Testis (tissue), 3 donors: ENCODE results near the gene GRAMD1B. TPM values are rescaled to one million over a fixed set of nuclear protein-coding genes. Genes with fewer than 3 reads are reported as not detected.

Experiments
- DNase-seq: peaks from one replicate; pipeline ENCODE4 v3.0.0-alpha.2; 2019
- H3K27ac ChIP-seq, 2 donors: fragments of 200-600 bp; sonication (generic); one replicate each; pipeline ENCODE4 v1.5.1; 2019
- H3K27me3 ChIP-seq: fragments of 200-600 bp; sonication (generic); one replicate; pipeline ENCODE4 v1.5.1; 2019
- H3K36me3 ChIP-seq: fragments of 200-600 bp; sonication (generic); one replicate; pipeline ENCODE4 v1.5.1; 2017; ENCODE audit warnings: low read depth; ENCODE audit errors: missing control alignments
- H3K4me1 ChIP-seq: fragments of 200-600 bp; sonication (generic); one replicate; pipeline ENCODE4 v1.5.1; 2019
- H3K4me3 ChIP-seq, 2 donors: fragments of 200-600 bp; sonication (generic); one replicate each; pipeline ENCODE4 v1.5.1; 2017 to 2019
- H3K9me3 ChIP-seq: fragments of 200-600 bp; sonication (generic); one replicate; pipeline ENCODE4 v1.5.1; 2017
- POLR2A ChIP-seq: fragments of 450-650 bp; IDR thresholded peaks from one replicate; pipeline ENCODE4 v1.6.1; 2017; ENCODE audit warnings: antibody characterized with exemption, mild to moderate bottlenecking, moderate library complexity
- WGBS, 2 donors: methylation state at CpG; one replicate each; pipeline ENCODE4 v1.1.5; 2018; 5-methylcytosine and 5-hydroxymethylcytosine counted together
- intact Hi-C: fragments of 100-400 bp; cut with DNase I; formaldehyde crosslinking; loops from one replicate; pipeline ENCODE4 v1.15.1; 2023; ENCODE audit warnings: low total_unique reads
- polyA plus RNA-seq: library from polyadenylated mRNA; stranded (reverse); fragments of 350-450 nt; fragmentation: Illumina TruSeq; extraction: RNeasy Lipid Tissue Mini Kit (QIAGEN cat#74804); gene quantifications from one replicate; pipeline ENCODE4 v1.2.3, GENCODE V29; 2014; ENCODE audit warnings: low read depth, low replicate concordance; ENCODE audit not compliant: insufficient read depth
- total RNA-seq, 2 donors: library from RNA; depleted of rRNA; stranded (reverse); fragments of >200 nt; gene quantifications; one replicate each; pipeline ENCODE4 v1.2.3, GENCODE V29; 2016
- TF ChIP-seq, protein P1 (sequence below), 3 experiments: fragments of 450-650 bp in 2 of 3; fragments of 200-600 bp in 1 of 3; sonication (generic) in 1 of 3; IDR thresholded peaks; one replicate each; pipeline ENCODE4 v1.5.1; 2016 to 2019; ENCODE audit warnings: antibody characterized with exemption in 3 of 3, mild to moderate bottlenecking in 2 of 3, moderate library complexity in 1 of 3

GRAMD1B gene
- total and polyA plus RNA-seq, 3 donors from 2014 or later: 48.1 to 78.9 (median 48.9) TPM

DNA sequence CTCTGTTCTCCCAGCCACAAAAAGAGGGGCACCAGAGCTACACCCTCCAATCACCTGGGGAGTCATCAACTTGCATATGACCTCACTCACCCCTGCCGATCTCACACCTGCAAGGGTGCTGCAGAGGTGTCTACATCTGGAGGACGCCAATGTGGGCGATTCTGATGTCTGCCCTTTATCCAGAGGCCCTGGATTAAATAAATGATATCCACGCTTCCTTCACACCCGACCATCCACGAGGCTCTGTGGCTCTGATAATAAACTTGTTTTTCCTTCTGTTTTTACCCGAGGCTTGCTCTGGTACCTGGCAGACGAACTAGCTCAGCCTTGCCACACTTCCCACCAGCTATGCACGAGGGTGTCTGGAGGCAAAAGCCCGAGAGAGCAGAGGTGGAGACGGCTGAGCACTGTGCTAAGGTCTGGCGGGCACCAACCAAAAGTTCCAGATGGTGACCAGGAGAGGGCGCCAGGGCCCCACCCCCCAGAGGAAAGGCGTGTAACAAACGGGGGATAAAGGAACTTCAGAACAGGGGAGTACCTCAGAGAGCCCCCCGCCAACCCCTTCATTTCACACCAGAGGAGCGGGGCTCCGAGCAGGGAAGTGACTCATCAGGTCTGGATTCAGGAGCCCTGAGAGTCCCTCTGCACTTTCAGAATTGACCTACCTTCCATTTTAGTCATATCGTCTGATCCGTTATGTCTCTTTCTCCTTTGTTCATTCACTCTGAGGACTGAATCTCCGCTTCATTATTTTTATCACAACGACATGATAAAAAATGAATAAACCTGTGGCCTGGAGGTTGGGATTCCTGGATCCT, 210.8 kb downstream of the GRAMD1B start:
- Histone ChIP-seq H3K27me3 (no peaks in the 10 kb centered on the region), H3K27ac (no peak overlapping the region), H3K36me3 (no peaks in the 10 kb centered on the region), H3K4me3 (no peak overlapping the region), H3K9me3 (no peaks in the 10 kb centered on the region), H3K4me1 (no peaks in the 10 kb centered on the region)
- intact Hi-C loops: no loop called here
- peak; percentile 58 for DNase-seq
- 25 to 43% methylated on average over 20 to 22 of the region's 22 CpGs for WGBS, 2 donors
- TF ChIP-seq, protein P1, sequence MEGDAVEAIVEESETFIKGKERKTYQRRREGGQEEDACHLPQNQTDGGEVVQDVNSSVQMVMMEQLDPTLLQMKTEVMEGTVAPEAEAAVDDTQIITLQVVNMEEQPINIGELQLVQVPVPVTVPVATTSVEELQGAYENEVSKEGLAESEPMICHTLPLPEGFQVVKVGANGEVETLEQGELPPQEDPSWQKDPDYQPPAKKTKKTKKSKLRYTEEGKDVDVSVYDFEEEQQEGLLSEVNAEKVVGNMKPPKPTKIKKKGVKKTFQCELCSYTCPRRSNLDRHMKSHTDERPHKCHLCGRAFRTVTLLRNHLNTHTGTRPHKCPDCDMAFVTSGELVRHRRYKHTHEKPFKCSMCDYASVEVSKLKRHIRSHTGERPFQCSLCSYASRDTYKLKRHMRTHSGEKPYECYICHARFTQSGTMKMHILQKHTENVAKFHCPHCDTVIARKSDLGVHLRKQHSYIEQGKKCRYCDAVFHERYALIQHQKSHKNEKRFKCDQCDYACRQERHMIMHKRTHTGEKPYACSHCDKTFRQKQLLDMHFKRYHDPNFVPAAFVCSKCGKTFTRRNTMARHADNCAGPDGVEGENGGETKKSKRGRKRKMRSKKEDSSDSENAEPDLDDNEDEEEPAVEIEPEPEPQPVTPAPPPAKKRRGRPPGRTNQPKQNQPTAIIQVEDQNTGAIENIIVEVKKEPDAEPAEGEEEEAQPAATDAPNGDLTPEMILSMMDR (IDR thresholded peaks at IDR 0.05): peak in 2 of 3 experiments; percentile 41 to 73
- no peak for TF ChIP-seq POLR2A

DNA sequence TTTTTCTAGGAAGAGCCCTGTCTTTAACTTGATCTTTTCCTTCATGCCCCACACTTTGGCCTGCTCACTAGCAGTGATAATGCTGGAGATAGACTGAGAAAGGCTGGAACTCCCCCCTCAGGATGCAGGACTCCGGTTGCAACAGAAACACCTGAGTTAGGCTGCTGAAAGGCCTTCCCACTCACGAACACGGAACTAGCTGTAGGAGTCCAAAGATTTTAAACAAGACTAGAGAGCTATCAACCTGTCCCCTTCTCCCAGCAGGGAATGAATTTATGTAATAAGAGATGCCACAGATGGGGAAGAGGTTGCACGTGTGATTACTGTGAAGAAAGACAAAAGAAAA, 211.4 kb downstream of the GRAMD1B start:
- intact Hi-C loops: no loop called here
- H3K27me3 ChIP-seq: no peaks in the 10 kb centered on the region
- no peaks in the 10 kb centered on the region for H3K36me3 ChIP-seq
- no peaks in the 10 kb centered on the region for H3K9me3 ChIP-seq
- TF ChIP-seq, protein P1 (IDR thresholded peaks at IDR 0.05): no peak
- no peaks in the 10 kb centered on the region for H3K4me1 ChIP-seq
- 71 to 73% methylated on average over 4 of the region's 4 CpGs for WGBS, 2 donors
- H3K4me3 ChIP-seq: no peak overlapping the region
- no peak overlapping the region for H3K27ac ChIP-seq
- DNase-seq: no peak

DNA sequence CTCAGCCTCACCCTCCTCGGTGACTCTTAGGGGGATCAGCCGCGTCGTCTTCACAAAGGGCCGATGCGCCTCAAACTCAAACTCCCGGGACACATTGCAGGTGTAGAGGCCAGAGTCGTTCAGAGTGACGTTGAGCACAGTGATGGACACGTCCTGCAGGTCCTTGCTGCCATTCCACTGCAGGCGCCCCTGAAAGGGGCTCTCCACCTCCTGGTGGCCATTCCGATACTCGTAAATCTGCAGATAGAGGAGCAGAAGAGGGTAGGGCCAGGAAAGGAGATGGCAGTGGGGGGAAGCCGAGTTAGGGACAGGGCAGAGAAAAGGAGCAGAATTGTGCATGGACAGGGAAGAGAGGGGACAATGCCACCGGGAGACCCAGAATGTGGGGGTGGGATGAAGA, 212.4 kb downstream of the GRAMD1B start:
- H3K27me3 ChIP-seq: no peaks in the 10 kb centered on the region
- no peak overlapping the region for H3K4me3 ChIP-seq
- H3K4me1 ChIP-seq: no peaks in the 10 kb centered on the region
- WGBS, 2 donors: 88 to 91% methylated on average over 15 of the region's 15 CpGs
- H3K27ac ChIP-seq: no peak overlapping the region
- H3K36me3 ChIP-seq: no peaks in the 10 kb centered on the region
- TF ChIP-seq, protein P1 (IDR thresholded peaks at IDR 0.05): no peak
- TF ChIP-seq POLR2A: no peak
- H3K9me3 ChIP-seq: no peaks in the 10 kb centered on the region
- no peak for DNase-seq
- intact Hi-C loops: no loop called here

DNA sequence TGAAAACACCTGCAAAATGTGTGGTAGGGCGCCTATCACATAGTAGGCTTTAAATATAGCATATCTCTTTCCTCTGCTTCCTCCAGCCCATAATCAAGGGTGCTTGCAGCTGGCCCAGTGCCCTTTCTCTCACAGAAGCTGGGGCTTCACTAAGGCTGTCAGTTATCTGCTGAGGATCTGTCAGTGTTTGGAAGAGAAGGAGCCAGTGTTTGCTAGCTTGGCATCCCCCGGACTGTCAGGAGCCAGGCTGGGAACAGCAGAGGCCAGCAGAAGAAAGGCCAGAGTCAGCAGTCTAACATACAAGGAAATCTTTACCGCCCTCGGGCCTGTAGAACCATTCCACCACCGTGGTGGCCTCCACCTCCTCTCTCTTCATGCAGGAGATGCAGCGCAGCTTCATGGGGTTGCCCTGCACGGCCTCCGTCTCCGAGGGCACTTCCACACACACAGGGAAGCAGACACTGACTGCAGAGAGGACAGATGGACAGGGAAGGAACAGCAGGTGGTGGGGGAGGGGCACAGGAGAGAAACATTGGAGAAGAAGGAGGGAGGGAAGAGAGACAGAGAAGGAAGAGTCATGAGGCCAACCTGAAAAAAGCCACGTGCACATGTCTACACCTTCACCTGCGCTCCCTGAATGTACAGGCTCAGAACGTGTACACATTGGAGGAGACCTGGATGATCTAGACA, 215.4 kb downstream of the GRAMD1B start:
- DNase-seq: no peak
- Histone ChIP-seq H3K27me3 (no peaks in the 10 kb centered on the region), H3K4me3 (no peak overlapping the region), H3K4me1 (no peaks in the 10 kb centered on the region), H3K9me3 (no peaks in the 10 kb centered on the region), H3K27ac (no peak overlapping the region), H3K36me3 (no peaks in the 10 kb centered on the region)
- intact Hi-C loops: no loop called here
- TF ChIP-seq, protein P1 (IDR thresholded peaks at IDR 0.05): no peak
- no peak for TF ChIP-seq POLR2A
- WGBS, 2 donors: 80% methylated on average over 12 of the region's 12 CpGs
